Rectal smooth muscle tissue (tissue), 1 donor: ENCODE results near the gene PHETA1.
"Not testable (repeated sequence)": the region's sequence is repeated elsewhere in the genome, so short reads cannot be mapped to it uniquely, and the experiment has no call there.

Source experiments
- H3K27ac ChIP-seq: one replicate; pipeline ENCODE4 v1.7.0; 2013; ENCODE audit warnings: low read depth, low read length, inconsistent platforms
- H3K27me3 ChIP-seq: one replicate; pipeline ENCODE4 v1.7.0; 2013; ENCODE audit warnings: low read length; ENCODE audit not compliant: control insufficient read depth, insufficient read depth
- H3K36me3 ChIP-seq: one replicate; pipeline ENCODE4 v1.7.0; 2013; ENCODE audit warnings: low read length; ENCODE audit not compliant: control insufficient read depth, insufficient read depth
- H3K4me1 ChIP-seq: one replicate; pipeline ENCODE4 v1.7.0; 2013; ENCODE audit warnings: low read length; ENCODE audit not compliant: control insufficient read depth, insufficient read depth
- H3K4me3 ChIP-seq: one replicate; pipeline ENCODE4 v1.7.0; 2013; ENCODE audit warnings: low read length
- H3K9ac ChIP-seq: one replicate; pipeline ENCODE4 v1.7.0; 2013; ENCODE audit warnings: low read length

PHETA1 gene

DNA sequence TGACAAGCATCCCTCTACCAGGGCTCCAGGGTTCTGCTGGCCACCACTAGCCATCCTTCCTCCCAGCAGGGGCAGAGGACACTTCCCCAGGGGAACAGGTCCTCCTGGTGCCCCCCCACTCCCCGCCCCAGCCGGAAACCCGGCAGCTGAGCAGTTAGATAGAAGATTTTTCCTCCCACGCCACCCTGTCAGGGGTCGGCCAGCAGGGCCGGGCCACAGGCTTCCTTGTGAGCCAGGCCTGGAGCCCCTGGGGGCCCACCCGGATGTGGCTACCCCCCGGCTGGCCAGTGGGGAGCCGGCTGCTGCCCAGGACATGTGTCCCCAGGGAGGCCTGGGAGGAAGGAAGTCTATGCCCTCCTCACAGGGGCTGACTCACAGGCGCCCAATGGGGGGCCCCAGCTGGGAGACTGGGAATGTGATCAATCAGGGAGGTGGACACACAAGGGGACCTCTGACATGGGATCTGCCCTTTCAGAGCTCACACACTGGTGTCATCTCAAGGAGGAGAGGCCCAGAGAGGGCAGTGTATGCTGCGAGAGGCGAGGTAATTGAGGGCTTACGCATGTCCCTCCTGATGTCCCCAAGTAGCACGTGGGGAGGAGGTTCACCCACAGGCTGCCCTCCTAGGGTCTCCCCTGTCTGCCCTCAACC is 41.0 kb upstream of the PHETA1 start:
- no peaks in the 10 kb centered on the region for H3K27me3 ChIP-seq
- H3K27ac ChIP-seq = peak overlapping the region; percentile 58
- peaks cover 2% of the 10 kb centered on the region for H3K4me1 ChIP-seq
- H3K9ac ChIP-seq = no peak overlapping the region
- H3K4me3 ChIP-seq = peak overlapping the region; percentile 24
- no peaks in the 10 kb centered on the region for H3K36me3 ChIP-seq

DNA sequence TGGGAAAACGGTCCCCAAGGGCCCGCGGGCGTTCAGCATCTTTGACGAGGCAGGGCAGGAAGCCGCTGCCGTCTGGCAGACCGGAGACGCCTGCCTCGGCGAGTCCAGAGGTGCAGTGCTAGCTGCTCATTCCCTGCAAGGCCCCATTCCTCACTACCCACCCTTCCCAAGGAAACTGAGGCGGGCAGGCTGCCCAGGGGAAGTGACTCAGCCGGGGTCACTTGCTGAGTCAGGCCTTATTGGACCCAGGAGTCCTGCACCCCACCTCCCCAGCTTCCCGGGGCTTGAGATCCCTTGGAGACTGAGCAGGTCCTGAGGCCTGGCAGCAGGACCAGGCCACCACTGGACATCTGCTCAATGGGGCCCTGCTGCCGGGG is 40.5 kb upstream of the PHETA1 start:
- peak overlapping the region; percentile 58 for H3K27ac ChIP-seq
- H3K27me3 ChIP-seq = no peaks in the 10 kb centered on the region
- no peak overlapping the region for H3K9ac ChIP-seq
- H3K4me3 ChIP-seq = peak overlapping the region; percentile 24
- H3K36me3 ChIP-seq = no peaks in the 10 kb centered on the region
- peaks cover 2% of the 10 kb centered on the region for H3K4me1 ChIP-seq

DNA sequence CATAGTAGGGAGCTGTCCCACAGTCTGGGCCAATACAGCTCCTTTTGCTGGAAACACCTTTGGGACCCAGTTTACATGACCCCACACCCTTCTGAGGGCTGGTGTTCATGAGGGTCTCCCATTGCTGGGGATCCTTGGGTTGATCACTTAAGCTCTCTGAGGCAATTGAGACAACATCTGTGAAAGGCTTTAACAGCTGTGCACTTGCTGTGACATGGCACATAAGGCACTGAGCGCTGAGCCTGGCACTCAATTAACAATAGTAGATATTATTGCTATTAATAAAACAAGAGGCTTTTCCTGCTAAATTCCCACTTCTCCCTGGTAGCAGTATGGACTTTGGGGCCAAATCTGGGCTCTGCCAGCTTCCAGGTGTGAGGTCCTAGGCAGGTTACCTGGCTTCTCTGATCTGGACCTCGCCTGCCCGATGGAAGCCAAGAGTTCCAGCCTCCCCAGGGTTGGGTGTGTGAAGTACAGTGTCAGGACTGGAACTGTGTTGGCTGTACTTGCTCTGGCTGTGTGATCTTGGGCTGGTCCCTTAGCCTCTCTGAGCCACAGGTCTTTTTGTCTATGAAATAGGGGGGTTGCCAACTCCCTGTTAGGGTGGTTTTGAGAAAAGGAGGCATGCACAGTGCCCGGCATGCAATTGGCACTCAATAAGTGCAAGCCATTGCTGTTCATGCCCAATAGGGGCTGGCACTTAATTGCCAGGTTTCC is 39.9 kb upstream of the PHETA1 start:
- Histone ChIP-seq H3K27me3 (no peaks in the 10 kb centered on the region), H3K36me3 (no peaks in the 10 kb centered on the region), H3K27ac (no peak overlapping the region), H3K9ac (no peak overlapping the region), H3K4me1 (peaks cover 2% of the 10 kb centered on the region), H3K4me3 (peak overlapping the region; percentile 24)

DNA sequence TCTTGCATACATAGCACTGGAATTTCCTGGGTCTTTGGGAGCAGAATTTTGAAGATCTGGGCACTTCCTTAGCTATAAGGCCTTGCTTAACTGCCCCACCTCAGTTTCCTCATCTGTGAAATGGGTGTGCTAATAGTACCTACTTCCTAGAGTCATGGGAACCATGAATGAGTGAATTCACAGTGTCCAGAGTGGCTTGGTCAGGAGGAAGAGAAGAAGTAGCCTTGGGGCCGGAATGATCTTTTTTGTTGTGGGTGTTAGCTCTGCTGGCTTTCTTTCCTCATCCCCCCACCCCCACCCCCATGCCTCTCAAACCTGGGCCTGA is 39.2 kb upstream of the PHETA1 start:
- H3K27me3 ChIP-seq = no peaks in the 10 kb centered on the region
- H3K36me3 ChIP-seq = no peaks in the 10 kb centered on the region
- H3K4me3 ChIP-seq = peak overlapping the region; percentile 93
- H3K27ac ChIP-seq = no peak overlapping the region
- H3K4me1 ChIP-seq = peaks cover 2% of the 10 kb centered on the region
- no peak overlapping the region for H3K9ac ChIP-seq

DNA sequence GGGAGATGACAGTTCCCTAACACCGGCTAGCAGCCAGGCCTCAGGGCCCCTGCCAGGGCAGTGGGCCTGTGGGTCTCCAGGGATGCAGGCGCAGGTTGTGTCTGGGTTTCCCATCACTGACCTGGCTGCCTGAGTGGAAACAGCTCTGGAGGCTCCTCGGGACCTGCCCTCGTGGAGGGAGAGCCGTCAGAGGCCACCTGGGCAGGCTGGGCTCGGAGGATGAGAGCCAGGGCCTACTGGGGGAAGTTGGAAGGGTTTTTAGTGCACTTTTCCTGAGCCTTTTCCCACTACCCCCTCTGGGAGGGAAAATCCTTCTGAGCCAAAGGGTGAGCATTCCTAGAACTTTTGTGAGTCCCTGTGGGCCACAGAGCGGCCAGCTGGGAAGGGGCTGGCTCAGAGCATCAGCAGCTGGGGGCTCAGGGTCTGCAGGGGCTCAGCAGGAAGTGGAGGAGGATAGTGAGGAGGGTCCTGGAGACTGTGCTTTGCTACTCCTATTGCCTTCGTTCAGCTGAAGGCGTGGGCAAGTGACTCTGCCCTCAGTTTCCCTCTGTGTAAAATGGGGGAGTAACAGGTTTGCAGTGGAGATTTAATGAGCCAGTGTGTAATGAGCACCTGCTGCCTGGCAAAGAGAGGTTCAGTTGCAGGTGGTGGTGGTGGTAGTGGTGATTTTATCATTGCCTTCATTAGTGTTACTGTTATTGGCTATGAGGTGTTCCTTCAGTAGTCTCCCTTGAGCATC is 38.7 kb upstream of the PHETA1 start:
- H3K9ac ChIP-seq = no peak overlapping the region
- H3K4me3 ChIP-seq = peak overlapping the region; percentile 93
- H3K36me3 ChIP-seq = no peaks in the 10 kb centered on the region
- H3K27me3 ChIP-seq = no peaks in the 10 kb centered on the region
- peak overlapping the region; percentile 21 for H3K27ac ChIP-seq
- H3K4me1 ChIP-seq = peaks cover 2% of the 10 kb centered on the region

DNA sequence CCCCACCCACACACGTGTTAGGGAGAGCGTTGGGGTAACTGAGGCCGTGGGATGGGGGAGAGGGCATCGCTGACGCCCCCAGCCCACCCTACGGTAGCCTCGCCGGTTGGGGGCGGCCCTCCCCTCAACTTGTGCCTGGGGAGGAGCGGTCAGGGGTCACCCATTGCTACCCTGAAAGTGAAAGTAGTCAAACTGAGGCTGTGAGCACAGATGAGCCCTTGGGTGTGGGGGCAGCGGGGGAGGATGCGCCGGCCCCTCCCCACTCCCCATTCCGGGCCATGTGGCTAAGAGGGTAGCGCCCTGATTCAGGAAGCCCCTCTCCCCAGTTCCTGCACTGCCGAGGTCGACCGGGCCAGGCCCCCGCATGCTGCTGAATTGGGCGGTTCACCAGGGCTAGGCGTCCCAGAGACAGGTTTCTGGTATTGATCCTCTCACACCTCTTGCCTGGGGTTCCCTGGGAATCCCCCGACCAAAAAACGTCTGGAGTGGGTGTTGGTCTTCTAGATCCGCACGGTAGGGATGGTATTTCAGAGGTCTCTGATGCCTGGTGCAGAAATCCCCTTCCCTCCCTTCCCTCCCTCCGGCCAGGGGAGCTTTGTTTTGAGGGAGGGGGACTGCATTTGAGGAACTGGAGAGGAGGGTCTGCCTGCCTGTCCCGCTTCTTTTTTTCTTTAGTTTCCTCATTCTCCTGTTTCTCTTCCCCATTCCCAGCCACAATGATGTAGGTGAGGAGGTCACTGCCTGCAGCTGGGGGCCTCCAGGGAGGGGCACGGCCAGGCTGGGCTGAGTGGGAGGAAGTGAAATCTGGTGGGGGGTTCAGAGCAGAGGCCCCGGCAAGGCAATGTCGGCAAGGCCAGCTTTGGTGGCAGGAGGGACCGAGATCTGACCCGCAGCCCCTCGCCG is 37.8 kb upstream of the PHETA1 start:
- Histone ChIP-seq H3K9ac (peak overlapping the region; percentile 69), H3K36me3 (no peaks in the 10 kb centered on the region), H3K4me3 (peak overlapping the region; percentile 93), H3K27ac (peak overlapping the region; percentile 52), H3K4me1 (peaks cover 2% of the 10 kb centered on the region), H3K27me3 (no peaks in the 10 kb centered on the region)

DNA sequence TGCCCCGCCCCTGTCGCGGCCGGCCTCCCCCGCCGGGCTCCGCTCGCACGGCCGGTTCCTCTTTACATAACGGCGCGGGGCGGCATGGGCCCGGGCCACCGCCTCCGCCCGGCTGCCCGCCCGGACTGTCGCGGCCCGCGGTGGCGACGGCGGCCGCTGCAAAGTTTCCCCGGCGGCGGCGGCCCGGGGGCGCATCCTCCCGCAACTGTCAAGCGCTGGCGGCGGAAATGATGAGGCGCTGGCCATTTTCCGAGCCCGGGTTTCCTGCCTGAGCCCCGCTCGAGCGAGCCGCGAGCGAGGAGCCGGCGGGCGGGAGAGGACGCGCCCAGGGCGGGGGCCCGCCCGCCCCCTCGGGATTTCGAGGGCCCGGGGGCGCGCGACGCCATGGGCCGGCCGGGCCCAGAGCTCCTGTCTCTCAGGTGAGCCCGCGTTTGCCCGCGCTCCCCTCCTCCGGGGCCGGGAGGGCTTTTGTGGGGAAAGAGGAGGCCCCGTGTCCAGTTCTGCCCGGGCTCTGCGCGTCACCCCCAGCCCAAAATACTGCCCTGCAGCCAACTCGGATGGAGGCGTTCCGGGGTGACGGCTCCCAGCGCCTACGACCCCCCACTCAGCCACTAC is 37.1 kb upstream of the PHETA1 start, which contains the start of gene SH2B3:
SH2B3 (plus strand) TSS at position 65 of the 615 bp plus-strand sequence. CDS start 12,223 bp downstream, outside the sequence.
- Histone ChIP-seq H3K9ac (peak within 1 kb of the TSS; percentile 69), H3K36me3 (no peaks in the 10 kb centered on the region), H3K4me3 (peak within 1 kb of the TSS; percentile 93), H3K4me1 (peaks cover 2% of the 10 kb centered on the region), H3K27ac (peak within 1 kb of the TSS; percentile 52), H3K27me3 (no peaks in the 10 kb centered on the region)

DNA sequence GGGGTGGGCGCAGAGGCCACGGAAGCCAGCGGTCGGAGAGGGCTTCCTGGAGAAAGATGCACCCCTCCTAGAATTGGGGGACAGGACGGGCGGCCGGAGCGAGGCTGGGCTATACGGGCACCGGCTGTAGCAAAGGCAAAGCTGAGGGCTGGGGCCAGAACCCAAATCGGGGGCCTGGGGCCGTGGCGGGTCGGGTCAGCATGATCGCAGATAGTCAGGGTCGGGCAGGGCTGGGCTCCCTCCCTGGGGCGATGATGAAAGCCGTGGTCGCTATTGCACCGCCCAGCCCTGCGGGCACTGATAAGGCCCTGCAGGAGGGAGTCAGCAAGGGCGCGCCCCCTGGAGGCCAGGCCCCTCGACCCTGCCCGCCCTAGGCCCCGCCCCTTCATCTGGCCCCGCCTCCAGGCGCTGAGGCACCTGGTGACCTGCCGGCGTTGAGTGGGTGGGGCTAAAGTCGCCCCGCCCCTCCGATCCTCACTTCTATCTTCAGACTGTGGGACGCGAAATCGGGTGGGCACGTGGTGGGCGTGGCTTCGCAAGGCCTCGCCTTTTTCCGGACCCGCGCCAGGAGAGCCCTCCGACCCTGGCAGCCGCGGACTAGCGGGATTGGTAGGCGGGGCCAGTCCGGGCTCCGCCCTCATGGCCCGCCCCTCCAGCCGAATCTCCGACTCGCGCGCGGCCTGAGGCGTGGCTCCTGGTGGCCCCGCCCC is 36.4 kb upstream of the PHETA1 start:
- peak overlapping the region; percentile 67 for H3K4me3 ChIP-seq
- peaks cover 2% of the 10 kb centered on the region for H3K4me1 ChIP-seq
- H3K9ac ChIP-seq = no peak overlapping the region
- no peaks in the 10 kb centered on the region for H3K36me3 ChIP-seq
- no peaks in the 10 kb centered on the region for H3K27me3 ChIP-seq
- H3K27ac ChIP-seq = peak overlapping the region; percentile 10

DNA sequence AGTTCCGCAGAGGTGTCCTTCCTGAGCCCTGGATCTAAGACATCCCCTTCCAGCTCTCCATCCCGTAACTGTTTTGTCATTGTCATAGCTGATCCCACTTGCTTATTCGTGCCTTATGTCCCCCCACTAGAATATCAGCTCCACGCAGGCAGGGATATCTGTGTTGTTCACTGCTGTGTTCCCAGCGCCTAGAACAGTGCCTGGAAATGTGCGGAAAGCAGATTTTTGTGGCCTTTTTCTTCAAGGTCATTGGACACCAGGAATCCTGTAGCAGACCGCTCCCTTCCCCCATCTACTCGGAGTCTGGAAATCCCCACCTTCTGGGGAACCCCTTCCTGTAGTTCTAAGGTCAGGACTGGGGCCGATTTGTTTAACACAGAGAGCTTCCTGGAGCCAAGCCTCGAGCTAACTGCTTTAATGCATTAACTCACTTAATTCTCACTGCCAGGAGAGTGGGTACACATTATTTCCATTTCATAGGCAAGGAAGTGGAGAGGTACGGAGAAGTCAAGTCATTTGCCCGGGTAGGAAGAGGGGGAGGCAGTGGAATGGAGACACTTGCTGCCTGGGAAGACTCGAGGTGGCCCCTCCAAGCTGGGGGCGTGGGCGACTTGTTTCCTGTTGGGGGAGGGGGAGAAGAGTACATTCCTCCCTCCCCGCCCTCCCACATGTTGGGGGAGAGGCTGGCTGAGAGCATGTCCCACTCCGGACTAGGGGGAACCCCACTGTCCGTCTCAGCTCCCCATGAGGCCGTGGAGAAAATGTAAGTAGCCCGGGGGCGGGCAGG is 35.7 kb upstream of the PHETA1 start:
- peak overlapping the region; percentile 10 for H3K27ac ChIP-seq
- H3K4me3 ChIP-seq = peak overlapping the region; percentile 67
- H3K36me3 ChIP-seq = no peaks in the 10 kb centered on the region
- H3K9ac ChIP-seq = no peak overlapping the region
- H3K4me1 ChIP-seq = no peaks in the 10 kb centered on the region
- no peaks in the 10 kb centered on the region for H3K27me3 ChIP-seq

DNA sequence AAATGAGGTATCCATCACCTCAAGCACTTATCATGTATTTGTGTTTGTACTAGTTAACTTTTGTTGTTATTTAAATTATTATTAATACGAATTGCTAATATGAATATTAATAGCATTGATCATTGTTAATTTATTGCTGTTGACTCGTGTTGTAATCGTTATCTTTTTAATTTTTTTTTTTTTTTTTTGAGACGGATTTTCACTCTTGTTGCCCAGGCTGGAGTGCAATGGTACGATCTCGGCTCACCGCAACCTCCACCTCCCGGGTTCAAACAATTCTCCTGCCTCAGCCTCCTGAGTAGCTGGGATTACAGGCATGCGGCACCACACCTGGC is 33.6 kb upstream of the PHETA1 start:
- not testable (repeated sequence) for H3K36me3 ChIP-seq, H3K4me1 ChIP-seq, H3K27me3 ChIP-seq, H3K27ac ChIP-seq, H3K4me3 ChIP-seq, H3K9ac ChIP-seq

DNA sequence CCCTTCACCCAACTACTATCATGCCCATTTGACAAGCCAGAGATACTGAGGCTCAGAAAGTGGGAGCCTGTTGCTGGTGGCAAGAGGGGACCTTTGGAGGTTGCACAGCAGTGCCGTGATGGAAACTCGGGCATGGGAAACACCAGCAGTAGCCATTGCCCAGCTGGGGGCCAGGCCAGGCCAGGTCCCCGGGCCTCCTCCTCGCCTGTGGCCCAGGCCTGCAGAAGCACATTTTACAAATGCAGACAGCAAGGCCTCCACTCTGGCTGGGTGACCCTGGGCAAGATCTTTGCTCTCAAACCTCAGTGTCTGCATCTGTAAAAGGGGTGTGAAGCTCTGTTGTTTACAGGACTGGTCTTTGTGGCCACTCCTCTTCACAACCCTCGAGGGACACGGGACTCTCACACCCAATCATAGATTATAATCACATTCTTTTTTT is 32.3 kb upstream of the PHETA1 start:
- Histone ChIP-seq H3K27ac (no peak overlapping the region), H3K9ac (no peak overlapping the region), H3K36me3 (no peaks in the 10 kb centered on the region), H3K4me3 (no peak overlapping the region), H3K27me3 (no peaks in the 10 kb centered on the region), H3K4me1 (peaks cover 5% of the 10 kb centered on the region)
